NCI-H69 (cell line): ENCODE data around the gene GAS2L1.

Experiments used
- DNase-seq: peaks from one replicate; lab custom pipeline; 2025; lab: John Stamatoyannopoulos, UW

Gene GAS2L1

GRCh38 chr22:29309332-29310064, 3.0 kb downstream of the GAS2L1 start:
- DNase-seq = no peak

GRCh38 chr22:29310065-29310862, 3.8 kb downstream of the GAS2L1 start:
- no peak for DNase-seq

- peak; percentile 92 for DNase-seq
Observed at GRCh38 chr22:29310863-29311339, 4.5 kb downstream of the GAS2L1 start.

- DNase-seq = peak; percentile 52
Observed at GRCh38 chr22:29311464-29312217, 5.2 kb downstream of the GAS2L1 start.

- no peak for DNase-seq
Observed at GRCh38 chr22:29312218-29313125, 6.0 kb downstream of the GAS2L1 start.

- DNase-seq = no peak
Observed at GRCh38 chr22:29313126-29313575, 6.7 kb downstream of the GAS2L1 start.

GRCh38 chr22:29313576-29314466, 7.4 kb downstream of the GAS2L1 start:
- peak; percentile 87 for DNase-seq

GRCh38 chr22:29314537-29315285, 8.3 kb downstream of the GAS2L1 start:
- DNase-seq = peak; percentile 62

GRCh38 chr22:29315286-29316140, 9.1 kb downstream of the GAS2L1 start, which contains the start of gene RASL10A:
Gene RASL10A (minus strand): TSS chr22:29315697. CDS start chr22:29315246, 451 bp downstream.
- peak; percentile 72 for DNase-seq

- no peak for DNase-seq
Observed at GRCh38 chr22:29316141-29316828, 9.8 kb downstream of the GAS2L1 start.

- no peak for DNase-seq
Observed at GRCh38 chr22:29317827-29318454, 11.5 kb downstream of the GAS2L1 start.

- DNase-seq = no peak
Observed at GRCh38 chr22:29319072-29319471, 12.6 kb downstream of the GAS2L1 start.

GRCh38 chr22:29320546-29320945, 14.1 kb downstream of the GAS2L1 start:
- DNase-seq = peak; percentile 36

- no peak for DNase-seq
Observed at GRCh38 chr22:29323641-29324040, 17.2 kb downstream of the GAS2L1 start.

GRCh38 chr22:29325356-29325755, 18.9 kb downstream of the GAS2L1 start:
- DNase-seq = no peak

GRCh38 chr22:29325785-29326315, 19.4 kb downstream of the GAS2L1 start:
- no peak for DNase-seq

- DNase-seq = no peak
Observed at GRCh38 chr22:29326481-29326880, 20.0 kb downstream of the GAS2L1 start.
